ENCODE measurements around the gene STOML2. TPM values are rescaled to one million over a fixed set of nuclear protein-coding genes. Genes with fewer than 3 reads are reported as not detected.

STOML2 gene
- total and polyA plus RNA-seq, 9 of the 15 experiments (the other 6 are each of a cell fraction or from before 2014, with no cell fraction given): 110 to 220 (median 174) TPM

DNA sequence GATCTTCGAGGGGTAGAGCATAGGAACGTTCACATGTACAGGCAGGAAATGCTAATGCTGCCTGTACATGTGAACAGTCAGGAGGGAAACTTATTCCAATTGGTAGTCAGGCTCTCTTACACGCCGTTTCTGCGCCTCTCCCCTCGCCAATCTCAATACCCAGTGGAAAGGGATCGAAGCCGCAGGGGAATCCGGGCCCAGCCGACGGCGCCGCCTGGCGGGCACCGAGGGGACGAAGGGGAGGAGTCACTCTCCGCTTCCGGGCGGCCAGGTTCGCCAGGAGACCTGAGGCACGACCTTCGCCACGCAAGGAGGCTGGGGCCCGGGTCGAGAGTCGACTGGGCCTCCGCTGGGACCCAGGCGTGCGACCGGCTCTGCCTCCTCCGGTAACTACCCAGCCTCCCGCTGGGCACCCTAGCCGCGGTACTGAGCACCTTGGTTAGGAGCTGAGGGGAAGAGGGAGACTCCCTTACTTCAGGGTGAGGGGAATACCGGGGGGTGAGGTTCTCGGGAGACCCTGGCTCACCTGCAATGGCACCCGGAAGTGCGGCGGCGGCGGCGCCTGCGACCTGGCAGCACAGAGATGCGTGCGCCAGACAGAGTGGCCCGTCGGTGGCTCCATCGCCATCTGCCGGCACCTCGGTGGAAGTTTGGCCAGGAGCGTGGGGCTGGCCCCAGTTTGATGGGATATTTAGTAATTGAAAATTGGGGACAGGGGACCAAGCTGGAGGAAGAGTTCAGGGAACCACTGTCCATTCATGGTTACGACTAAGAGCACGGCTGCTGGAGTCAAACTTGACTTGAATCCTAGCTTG, 6.7 kb downstream of the STOML2 start, which contains the start of gene PIGO (continued):
- TF ChIP-seq HCFC1 (IDR thresholded peaks at IDR 0.05; ENCODE audit: low read depth, low read length): peak; percentile 68
- no peak for TF ChIP-seq SMARCA4 (IDR thresholded peaks at IDR 0.05)
- TF ChIP-seq ZNF263 (CRISPR knock-in tag; IDR thresholded peaks at IDR 0.05; ENCODE audit: borderline replicate concordance): peak; percentile 32; the same call in 1 of the 2 replicates
- 0 out of 2 replicates have a peak, but pooled peaks have one; percentile 51 for TF ChIP-seq PHB (CRISPR knock-in tag; IDR thresholded peaks at IDR 0.05)
- peak; percentile 73; the same call in 1 of the 2 replicates for TF ChIP-seq SIN3B (IDR thresholded peaks at IDR 0.05; ENCODE audit: low read depth)
- no peak for TF ChIP-seq ZNF764 (CRISPR knock-in tag; IDR thresholded peaks at IDR 0.05; ENCODE audit: low read depth)
- no peak for TF ChIP-seq EHMT2 (IDR thresholded peaks at IDR 0.05)
- TF ChIP-seq ELF2 (CRISPR knock-in tag; IDR thresholded peaks at IDR 0.05): peak; percentile 93
- TF ChIP-seq ZNF79 (CRISPR knock-in tag; IDR thresholded peaks at IDR 0.05; ENCODE audit: low read depth): no peak
- TF ChIP-seq, protein P1, sequence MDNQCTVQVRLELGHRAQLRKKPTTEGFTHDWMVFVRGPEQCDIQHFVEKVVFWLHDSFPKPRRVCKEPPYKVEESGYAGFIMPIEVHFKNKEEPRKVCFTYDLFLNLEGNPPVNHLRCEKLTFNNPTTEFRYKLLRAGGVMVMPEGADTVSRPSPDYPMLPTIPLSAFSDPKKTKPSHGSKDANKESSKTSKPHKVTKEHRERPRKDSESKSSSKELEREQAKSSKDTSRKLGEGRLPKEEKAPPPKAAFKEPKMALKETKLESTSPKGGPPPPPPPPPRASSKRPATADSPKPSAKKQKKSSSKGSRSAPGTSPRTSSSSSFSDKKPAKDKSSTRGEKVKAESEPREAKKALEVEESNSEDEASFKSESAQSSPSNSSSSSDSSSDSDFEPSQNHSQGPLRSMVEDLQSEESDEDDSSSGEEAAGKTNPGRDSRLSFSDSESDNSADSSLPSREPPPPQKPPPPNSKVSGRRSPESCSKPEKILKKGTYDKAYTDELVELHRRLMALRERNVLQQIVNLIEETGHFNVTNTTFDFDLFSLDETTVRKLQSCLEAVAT (IDR thresholded peaks at IDR 0.05): no peak
- peak; percentile 57; the same call in 1 of the 2 replicates for TF ChIP-seq VEZF1 (CRISPR knock-in tag; IDR thresholded peaks at IDR 0.05)
- TF ChIP-seq ZFP1 (CRISPR knock-in tag; IDR thresholded peaks at IDR 0.05): no peak
- TF ChIP-seq CREB1 (IDR thresholded peaks at IDR 0.05): peak; percentile 38; the same call in 1 of the 2 replicates
- TF ChIP-seq CREB1 (CRISPR knock-in tag; IDR thresholded peaks at IDR 0.05): no peak
- no peak for TF ChIP-seq HLTF (IDR thresholded peaks at IDR 0.05)
- TF ChIP-seq JUNB (CRISPR knock-in tag; conservative IDR thresholded peaks at IDR 0.05): no peak
- peak; percentile 98 for TF ChIP-seq ELF1 (tag; IDR thresholded peaks at IDR 0.05)
- TF ChIP-seq BCOR (IDR thresholded peaks at IDR 0.05): no peak
- peak; percentile 64; the same call in 1 of the 2 replicates for TF ChIP-seq PML (IDR thresholded peaks at IDR 0.05; ENCODE audit: low read length)
- no peak for TF ChIP-seq XRCC4 (IDR thresholded peaks at IDR 0.05; ENCODE audit: extremely low read depth, insufficient read depth, insufficient read length)
- peak; percentile 75 for TF ChIP-seq TOE1 (IDR thresholded peaks at IDR 0.05; ENCODE audit: borderline replicate concordance)
- no peak; the same call in 1 of the 2 replicates for TF ChIP-seq TOE1 (CRISPR knock-in tag; IDR thresholded peaks at IDR 0.05; ENCODE audit: borderline replicate concordance, low read depth)
- TF ChIP-seq ZNF354B (CRISPR knock-in tag; IDR thresholded peaks at IDR 0.05): no peak
- peak; percentile 80 for TF ChIP-seq CXXC5 (CRISPR knock-in tag; IDR thresholded peaks at IDR 0.05)
- TF ChIP-seq C11orf30 (IDR thresholded peaks at IDR 0.05; ENCODE audit: low read depth): peak; percentile 82
- TF ChIP-seq SRSF9 (IDR thresholded peaks at IDR 0.05; ENCODE audit: borderline replicate concordance, low read depth, low read length): no peak
- peak; percentile 43 for TF ChIP-seq ARID1B (IDR thresholded peaks at IDR 0.05)
- no peak for TF ChIP-seq ZNF449 (CRISPR knock-in tag; IDR thresholded peaks at IDR 0.05)
- TF ChIP-seq GATAD2A (IDR thresholded peaks at IDR 0.05): 0 out of 2 replicates have a peak, but pooled peaks have one; percentile 40
